ENCODE results near the gene TDRD3.

TDRD3 gene

GRCh38 chr13:60454425-60454824 lies 57.4 kb downstream of the TDRD3 start:
- no peak for DNase-seq (ENCODE audit: low read depth in 3 of 3)

- DNase-seq (ENCODE audit: low read depth in 3 of 3): no peak
Observed at GRCh38 chr13:60463787-60464186, 66.8 kb downstream of the TDRD3 start.

GRCh38 chr13:60467098-60467497 lies 70.1 kb downstream of the TDRD3 start:
- DNase-seq (ENCODE audit: low read depth in 3 of 3): no peak

GRCh38 chr13:60479273-60479672 lies 82.3 kb downstream of the TDRD3 start:
- no peak for DNase-seq (ENCODE audit: low read depth in 3 of 3)

- no peak for DNase-seq (ENCODE audit: low read depth in 3 of 3)
Observed at GRCh38 chr13:60482012-60482411, 85.0 kb downstream of the TDRD3 start.

- no peak for DNase-seq (ENCODE audit: low read depth in 3 of 3)
Observed at GRCh38 chr13:60484865-60485264, 87.8 kb downstream of the TDRD3 start.

GRCh38 chr13:60491531-60491930 lies 94.5 kb downstream of the TDRD3 start:
- DNase-seq (ENCODE audit: low read depth in 3 of 3): no peak

- DNase-seq (ENCODE audit: low read depth in 3 of 3): no peak
Observed at GRCh38 chr13:60492187-60492586, 95.2 kb downstream of the TDRD3 start.

GRCh38 chr13:60494296-60494695 lies 97.3 kb downstream of the TDRD3 start:
- DNase-seq (ENCODE audit: low read depth in 3 of 3): no peak

- DNase-seq (ENCODE audit: low read depth in 3 of 3): no peak
Observed at GRCh38 chr13:60501236-60501635, 104.2 kb downstream of the TDRD3 start.

- no peak for DNase-seq (ENCODE audit: low read depth in 3 of 3)
Observed at GRCh38 chr13:60509601-60510386, 112.8 kb downstream of the TDRD3 start.

- no peak for DNase-seq (ENCODE audit: low read depth in 3 of 3)
Observed at GRCh38 chr13:60511637-60512036, 114.6 kb downstream of the TDRD3 start.

- no peak for DNase-seq (ENCODE audit: low read depth in 3 of 3)
Observed at GRCh38 chr13:60514891-60515290, 117.9 kb downstream of the TDRD3 start.

GRCh38 chr13:60519496-60519895 lies 122.5 kb downstream of the TDRD3 start:
- DNase-seq (ENCODE audit: low read depth in 3 of 3): no peak

GRCh38 chr13:60520902-60521569 lies 124.0 kb downstream of the TDRD3 start:
- no peak for DNase-seq (ENCODE audit: low read depth in 3 of 3)

GRCh38 chr13:60538566-60538965 lies 141.5 kb downstream of the TDRD3 start:
- no peak for DNase-seq (ENCODE audit: low read depth in 3 of 3)

- DNase-seq (ENCODE audit: low read depth in 3 of 3): no peak
Observed at GRCh38 chr13:60540276-60540675, 143.3 kb downstream of the TDRD3 start.

- DNase-seq (ENCODE audit: low read depth in 3 of 3): no peak
Observed at GRCh38 chr13:60562096-60562780, 165.2 kb downstream of the TDRD3 start.

GRCh38 chr13:60571571-60571970 lies 174.6 kb downstream of the TDRD3 start:
- DNase-seq (ENCODE audit: low read depth in 3 of 3): no peak

- no peak for DNase-seq (ENCODE audit: low read depth in 3 of 3)
Observed at GRCh38 chr13:60572003-60572798, 175.2 kb downstream of the TDRD3 start.

- DNase-seq (ENCODE audit: low read depth in 3 of 3): no peak
Observed at GRCh38 chr13:60572855-60573254, 175.8 kb downstream of the TDRD3 start.

GRCh38 chr13:60574735-60575134 lies 177.7 kb downstream of the TDRD3 start:
- no peak for DNase-seq (ENCODE audit: low read depth in 3 of 3)
